HG03565 (cell line): Measurements from ENCODE around the gene CASP10.
"Not testable (repeated sequence)": the region's sequence is repeated elsewhere in the genome, so short reads cannot be mapped to it uniquely, and the experiment has no call there.

Source experiments
- ATAC-seq: cut with Tn5 transposase; IDR thresholded peaks from one replicate; pipeline ENCODE4 v1.9.1; 2021; ENCODE audit warnings: mild to moderate bottlenecking, moderate library complexity; ENCODE audit not compliant: unreplicated experiment

The CASP10 gene

GRCh38 chr2:201231781-201232466 is 49.0 kb downstream of the CASP10 start:
- ATAC-seq = peak; percentile 50

- ATAC-seq = no peak
Measured at GRCh38 chr2:201232467-201232815, 49.5 kb downstream of the CASP10 start.

GRCh38 chr2:201233192-201233811 is 50.4 kb downstream of the CASP10 start:
- ATAC-seq = peak; percentile 90

- no peak for ATAC-seq
Measured at GRCh38 chr2:201233812-201234662, 51.1 kb downstream of the CASP10 start.

- no peak for ATAC-seq
Measured at GRCh38 chr2:201234663-201235135, 51.8 kb downstream of the CASP10 start.

GRCh38 chr2:201235860-201236811 is 53.2 kb downstream of the CASP10 start:
- no peak for ATAC-seq

- ATAC-seq = no peak
Measured at GRCh38 chr2:201237486-201238123, 54.7 kb downstream of the CASP10 start.

GRCh38 chr2:201239167-201239935 is 56.4 kb downstream of the CASP10 start:
- not testable (repeated sequence) for ATAC-seq

GRCh38 chr2:201242571-201243277 is 59.8 kb downstream of the CASP10 start:
- no peak for ATAC-seq

- ATAC-seq = no peak
Measured at GRCh38 chr2:201244829-201245228, 61.9 kb downstream of the CASP10 start.

- no peak for ATAC-seq
Measured at GRCh38 chr2:201246280-201246679, 63.3 kb downstream of the CASP10 start.

- ATAC-seq = no peak
Measured at GRCh38 chr2:201248288-201248844, 65.4 kb downstream of the CASP10 start.

- ATAC-seq = no peak
Measured at GRCh38 chr2:201249889-201250288, 66.9 kb downstream of the CASP10 start.

GRCh38 chr2:201250741-201251140 is 67.8 kb downstream of the CASP10 start:
- no peak for ATAC-seq

- no peak for ATAC-seq
Measured at GRCh38 chr2:201254081-201254730, 71.3 kb downstream of the CASP10 start.

- no peak for ATAC-seq
Measured at GRCh38 chr2:201255408-201256033, 72.6 kb downstream of the CASP10 start.

- no peak for ATAC-seq
Measured at GRCh38 chr2:201256082-201256481, 73.1 kb downstream of the CASP10 start.
